Right lobe of liver (tissue), 4 donors: Measurements from ENCODE around the gene PLA2G7.

Experiments
- POLR2A ChIP-seq: fragments of 450-650 bp; IDR thresholded peaks from one replicate; pipeline ENCODE4 v1.6.1; 2017; ENCODE audit warnings: antibody characterized with exemption, mild to moderate bottlenecking
- TF ChIP-seq, protein P1 (sequence below), 4 donors: fragments of 200-600 bp in 3 of 4; fragments of 450-650 bp in 1 of 4; IDR thresholded peaks; one replicate each; pipeline versions ENCODE4 v1.5.1 to v1.8.0; 2016 to 2022; ENCODE audit warnings: antibody characterized with exemption in 4 of 4, mild to moderate bottlenecking in 2 of 4
- donor health status: DM: no; HTN: no; CAD: no.
- donor health status: DM: no; HTN: no; CAD: no.
- donor health status: DM: no; HTN: yes; CAD: no.

DNA sequence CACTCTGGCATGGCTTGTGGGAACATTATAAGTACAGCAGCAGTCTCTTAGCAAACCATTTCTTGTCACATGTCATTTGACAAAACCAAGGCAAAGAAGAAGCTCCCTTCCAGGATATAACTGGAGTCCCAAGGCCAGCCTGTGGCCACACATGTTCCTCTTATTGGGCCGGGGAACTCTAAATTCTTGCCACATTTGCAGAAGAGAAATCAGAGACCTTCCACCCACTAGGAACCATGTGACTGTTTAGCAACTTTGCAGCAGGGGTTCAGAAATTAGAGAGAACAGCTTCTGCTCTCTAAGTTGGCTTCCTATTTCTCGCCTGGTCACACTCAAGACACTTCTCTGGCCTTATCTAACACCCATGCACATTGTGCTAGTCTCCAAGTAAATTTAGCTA lies 37.6 kb upstream of the PLA2G7 start:
- TF ChIP-seq, protein P1, sequence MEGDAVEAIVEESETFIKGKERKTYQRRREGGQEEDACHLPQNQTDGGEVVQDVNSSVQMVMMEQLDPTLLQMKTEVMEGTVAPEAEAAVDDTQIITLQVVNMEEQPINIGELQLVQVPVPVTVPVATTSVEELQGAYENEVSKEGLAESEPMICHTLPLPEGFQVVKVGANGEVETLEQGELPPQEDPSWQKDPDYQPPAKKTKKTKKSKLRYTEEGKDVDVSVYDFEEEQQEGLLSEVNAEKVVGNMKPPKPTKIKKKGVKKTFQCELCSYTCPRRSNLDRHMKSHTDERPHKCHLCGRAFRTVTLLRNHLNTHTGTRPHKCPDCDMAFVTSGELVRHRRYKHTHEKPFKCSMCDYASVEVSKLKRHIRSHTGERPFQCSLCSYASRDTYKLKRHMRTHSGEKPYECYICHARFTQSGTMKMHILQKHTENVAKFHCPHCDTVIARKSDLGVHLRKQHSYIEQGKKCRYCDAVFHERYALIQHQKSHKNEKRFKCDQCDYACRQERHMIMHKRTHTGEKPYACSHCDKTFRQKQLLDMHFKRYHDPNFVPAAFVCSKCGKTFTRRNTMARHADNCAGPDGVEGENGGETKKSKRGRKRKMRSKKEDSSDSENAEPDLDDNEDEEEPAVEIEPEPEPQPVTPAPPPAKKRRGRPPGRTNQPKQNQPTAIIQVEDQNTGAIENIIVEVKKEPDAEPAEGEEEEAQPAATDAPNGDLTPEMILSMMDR (IDR thresholded peaks at IDR 0.05): no peak
- TF ChIP-seq POLR2A: peak; percentile 47
